GM13977 (cell line): ENCODE data around the gene GPR179.

Source experiments
- DNase-seq: peaks from one replicate; pipeline ENCODE4 v3.0.0; 2012; ENCODE audit warnings: low spot score
- CTCF ChIP-seq: IDR thresholded peaks from 2 replicates; pipeline ENCODE4 v1.5.1; 2012; ENCODE audit warnings: mild to moderate bottlenecking, control low read depth; ENCODE audit not compliant: insufficient read depth; ENCODE audit errors: extremely low read depth, missing control alignments
- in situ Hi-C: fragments of 300-500 bp; cut with MboI; formaldehyde crosslinking; loops from one replicate; pipeline ENCODE4 v1.12.0; 2022; ENCODE audit warnings: low sequenced_read_pairs, low pct_unique_long_range_greater_than_20kb, mixed read lengths, inconsistent platforms; ENCODE audit not compliant: unreplicated experiment

The GPR179 gene

GRCh38 chr17:38334480-38335364 lies 9.0 kb downstream of the GPR179 start:
- in situ Hi-C loops, result no loop called here
- no peak for TF ChIP-seq CTCF

GRCh38 chr17:38333635-38334295 lies 10.0 kb downstream of the GPR179 start:
- TF ChIP-seq CTCF, result peak; percentile 73
- in situ Hi-C loops, result no loop called here
- peak; percentile 68 for DNase-seq

More at GRCh38 chr17:38334480-38335364, 9.0 kb downstream of the GPR179 start:
- DNase-seq, result no peak

- no peak for DNase-seq
- in situ Hi-C loops, result no loop called here
- TF ChIP-seq CTCF, result no peak
Measured at GRCh38 chr17:38332735-38333134, 11.0 kb downstream of the GPR179 start.

DNA sequence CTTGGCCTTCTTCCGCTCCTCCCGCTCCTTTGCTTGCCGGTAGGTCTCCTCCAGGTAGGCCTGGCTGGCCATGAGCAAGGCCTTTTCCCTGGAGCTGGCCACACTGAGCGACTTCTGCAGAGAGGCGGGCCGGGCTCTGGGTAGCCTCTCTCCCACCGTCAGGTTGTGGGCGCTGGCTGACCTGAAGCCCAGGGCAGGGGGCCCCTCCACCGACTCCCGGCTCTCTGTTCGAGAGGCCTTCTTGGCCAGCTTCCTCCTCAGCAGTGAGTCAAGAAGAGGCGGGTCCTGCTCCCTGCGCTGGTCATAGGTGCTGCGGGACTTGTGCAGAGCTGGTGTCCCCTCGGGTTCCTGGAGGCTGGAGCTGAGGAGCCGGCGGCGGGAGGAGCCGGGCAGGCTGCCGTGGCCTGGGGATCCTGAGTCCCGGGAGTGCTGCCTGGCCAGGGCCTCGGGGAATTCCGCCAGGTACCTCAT lies 12.8 kb downstream of the GPR179 start:
- in situ Hi-C loops, result no loop called here
- DNase-seq, result no peak
- no peak for TF ChIP-seq CTCF

DNA sequence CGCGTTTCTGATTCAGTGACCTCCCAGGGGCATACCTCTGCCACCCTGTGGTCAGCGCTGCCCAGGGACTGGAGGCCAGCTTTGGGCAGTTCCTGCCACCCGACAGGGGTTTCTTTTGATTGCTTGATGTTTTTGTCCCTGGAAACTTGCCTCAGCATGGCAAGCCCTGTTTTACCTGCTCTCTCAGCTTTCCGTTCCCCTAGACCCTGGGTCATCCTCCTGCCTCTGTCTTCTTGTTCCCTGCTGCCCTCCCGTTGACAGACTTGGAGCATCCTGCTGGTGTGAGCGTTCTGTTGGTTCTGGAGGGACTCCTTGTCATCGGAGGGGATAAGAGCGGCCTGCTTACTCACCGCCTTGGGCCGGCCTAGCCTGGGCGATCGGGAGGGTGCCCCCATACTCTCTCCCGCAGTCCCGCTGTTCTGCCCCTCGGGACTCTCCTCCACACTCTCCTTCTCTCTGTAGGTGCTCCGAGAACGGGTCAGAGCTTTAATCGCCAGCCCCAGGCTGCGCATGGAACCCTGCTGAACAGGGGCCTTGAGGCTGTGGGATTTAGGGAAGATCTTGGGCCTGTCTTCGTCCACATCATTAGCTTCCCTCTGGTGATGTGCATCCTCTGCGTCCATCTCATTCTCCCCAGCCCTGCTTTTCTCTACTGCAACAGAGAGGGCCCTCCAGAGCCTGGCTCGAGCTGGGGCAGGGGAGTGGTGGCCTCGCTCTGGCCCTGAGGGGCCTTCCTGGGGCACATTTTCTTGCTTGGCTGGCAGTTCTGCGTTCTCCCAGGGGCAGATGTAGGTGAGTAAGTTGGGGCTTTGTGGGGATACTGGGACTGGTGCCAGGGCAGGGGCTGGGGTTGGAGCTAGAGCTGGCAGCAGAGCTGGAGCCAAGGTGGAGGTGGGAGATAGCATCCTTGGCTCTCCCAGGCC lies 13.7 kb downstream of the GPR179 start:
- DNase-seq, result no peak
- in situ Hi-C loops, result no loop called here
- TF ChIP-seq CTCF, result no peak

GRCh38 chr17:38329284-38329683 lies 14.5 kb downstream of the GPR179 start:
- no peak for TF ChIP-seq CTCF
- in situ Hi-C loops, result no loop called here
- no peak for DNase-seq
